ENCODE results near the gene PRR19.
"Not testable (repeated sequence)": the region's sequence is repeated elsewhere in the genome, so short reads cannot be mapped to it uniquely, and the experiment has no call there.

PRR19 gene

DNA sequence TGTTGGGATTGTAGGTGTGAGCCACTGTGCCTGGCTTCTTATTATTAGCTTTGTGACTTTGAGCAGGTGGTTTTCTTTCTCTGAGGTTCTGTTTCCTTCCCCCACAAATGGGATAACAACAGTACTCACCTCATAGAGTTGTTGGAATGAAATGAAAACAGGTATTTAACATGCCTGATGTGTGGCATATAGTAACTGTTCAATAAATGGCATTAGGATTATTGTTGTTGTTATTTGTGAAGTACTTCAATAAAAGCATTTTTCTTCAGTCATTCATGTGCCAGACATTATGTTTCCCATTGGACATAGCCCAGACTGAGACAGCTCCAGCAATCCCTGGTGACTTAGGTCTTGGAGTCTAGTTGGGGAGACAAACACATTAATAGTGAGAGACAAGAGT lies 25.0 kb downstream of the PRR19 start:
- no peak for DNase-seq (ENCODE audit: low spot score)

DNA sequence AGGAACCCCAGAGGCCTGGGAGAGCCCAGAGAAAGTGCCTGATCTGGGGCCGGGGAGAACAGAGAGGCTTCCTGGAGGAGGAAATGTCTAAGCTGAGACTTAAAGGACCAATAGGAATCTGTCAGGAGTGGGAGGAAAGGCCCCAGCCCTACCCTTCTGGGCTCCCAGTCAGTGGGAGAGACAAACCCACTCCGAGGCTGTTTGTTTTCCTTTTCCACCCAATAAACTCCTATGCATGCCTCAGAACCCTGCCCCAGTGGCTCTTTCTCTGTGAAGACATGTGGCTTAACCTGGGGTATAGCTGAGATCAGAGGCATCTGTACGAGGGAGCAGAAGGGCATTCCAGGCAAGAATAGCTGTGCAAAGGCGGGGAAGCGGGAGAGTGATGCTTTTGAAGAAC lies 25.4 kb downstream of the PRR19 start:
- no peak for DNase-seq (ENCODE audit: low spot score)

DNA sequence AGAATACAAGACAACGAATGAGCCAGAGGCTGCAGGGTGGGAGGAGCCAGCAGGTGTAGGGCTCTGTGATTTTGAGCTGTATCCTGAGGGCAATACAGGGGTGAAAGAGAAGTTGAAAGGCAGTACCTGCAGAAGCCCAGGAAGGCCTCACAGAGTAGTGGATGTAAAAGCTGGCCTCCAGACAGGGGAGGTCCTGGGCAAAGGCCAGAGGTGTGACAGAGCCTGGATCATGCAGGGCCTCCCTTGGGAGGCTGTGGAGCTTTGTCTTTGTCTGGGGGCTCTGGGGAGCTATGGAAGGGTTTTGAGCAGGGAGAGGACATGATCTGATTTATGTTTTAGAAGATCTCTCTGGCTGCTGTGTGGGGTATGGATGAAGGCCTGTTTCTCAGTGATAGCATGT lies 26.2 kb downstream of the PRR19 start:
- no peak for DNase-seq (ENCODE audit: low spot score)

DNA sequence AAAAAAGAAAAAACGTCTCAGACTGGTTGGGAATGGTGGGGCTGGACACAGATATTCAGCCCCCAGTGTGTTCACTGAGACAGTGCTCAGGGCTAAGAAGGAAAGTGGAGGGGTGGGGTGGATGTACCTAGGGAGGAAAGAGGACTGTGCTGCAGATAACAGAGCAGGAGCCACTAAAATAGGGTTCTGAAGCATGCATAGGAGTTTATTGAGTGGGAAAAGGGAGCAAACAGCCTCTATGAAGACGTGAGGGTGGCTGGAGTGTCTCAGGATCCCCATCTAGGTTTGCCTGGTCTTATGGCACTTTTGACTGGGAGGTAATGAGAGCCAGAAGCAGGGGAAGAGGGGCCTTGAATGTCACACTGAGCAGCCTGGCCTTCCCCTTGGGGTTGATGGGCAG lies 26.9 kb downstream of the PRR19 start:
- DNase-seq (ENCODE audit: low spot score) = no peak

DNA sequence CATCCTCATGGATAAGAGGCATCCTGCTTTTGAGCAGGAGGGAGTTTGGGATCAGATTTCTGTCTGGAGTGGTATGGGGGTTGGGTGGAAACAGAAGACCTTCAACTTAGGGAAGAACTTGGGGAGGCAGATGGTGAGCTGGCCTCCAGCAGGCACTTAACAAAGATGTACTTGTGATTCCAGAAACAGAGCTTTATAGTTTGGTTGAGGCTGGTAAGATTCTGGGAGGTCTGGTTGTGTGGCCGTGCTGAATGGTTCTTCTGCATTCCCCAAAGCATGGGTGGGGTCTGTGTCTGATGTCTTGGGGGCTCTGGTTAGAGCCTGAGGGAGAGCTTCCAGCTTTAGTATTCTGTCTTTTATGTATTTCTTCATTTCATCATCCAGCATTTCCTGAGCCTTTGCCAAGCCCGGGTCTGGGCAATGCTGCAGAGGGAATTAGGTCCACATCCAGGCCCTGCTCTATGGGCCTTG lies 28.3 kb downstream of the PRR19 start:
- no peak for DNase-seq (ENCODE audit: low spot score)

DNA sequence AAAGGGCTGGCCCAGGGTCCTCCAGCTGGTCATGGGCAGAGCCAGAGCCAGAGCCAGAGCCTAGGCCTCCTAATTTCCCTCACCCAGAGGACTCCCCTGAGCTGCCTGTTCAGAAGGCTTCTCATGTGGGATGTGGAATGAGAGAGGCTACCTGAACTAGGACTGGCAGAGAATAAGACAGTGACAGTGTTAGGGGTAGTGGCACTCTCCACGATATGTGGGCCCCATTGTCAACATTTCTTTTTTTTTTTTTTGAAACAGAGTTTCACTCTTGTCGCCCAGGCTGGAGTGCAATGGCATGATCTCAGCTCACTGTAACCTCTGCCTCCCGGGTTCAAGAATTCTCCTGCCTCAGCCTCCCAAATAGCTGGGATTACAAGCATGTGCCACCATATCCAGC lies 29.4 kb downstream of the PRR19 start:
- DNase-seq (ENCODE audit: low spot score) = not testable (repeated sequence)

DNA sequence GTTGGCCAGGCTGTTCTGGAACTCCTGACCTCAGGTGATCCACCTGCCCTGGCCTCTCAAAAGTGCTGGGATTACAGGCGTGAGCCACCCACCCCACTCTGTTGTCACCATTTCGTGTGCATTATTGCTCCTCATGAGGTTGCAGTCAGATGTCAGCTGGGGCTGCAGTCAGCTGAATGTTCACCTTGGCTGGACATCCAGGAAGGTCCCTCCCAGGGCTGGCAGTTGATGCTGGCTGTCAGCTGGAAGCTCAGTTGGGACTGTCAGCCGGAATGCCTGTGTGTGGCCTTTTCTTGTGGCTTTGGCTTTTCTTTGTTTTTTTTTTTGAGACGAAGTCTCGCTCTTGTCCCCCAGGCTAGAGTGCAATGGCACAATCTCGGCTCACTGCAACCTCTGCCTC lies 30.1 kb downstream of the PRR19 start:
- no peak for DNase-seq (ENCODE audit: low spot score)

DNA sequence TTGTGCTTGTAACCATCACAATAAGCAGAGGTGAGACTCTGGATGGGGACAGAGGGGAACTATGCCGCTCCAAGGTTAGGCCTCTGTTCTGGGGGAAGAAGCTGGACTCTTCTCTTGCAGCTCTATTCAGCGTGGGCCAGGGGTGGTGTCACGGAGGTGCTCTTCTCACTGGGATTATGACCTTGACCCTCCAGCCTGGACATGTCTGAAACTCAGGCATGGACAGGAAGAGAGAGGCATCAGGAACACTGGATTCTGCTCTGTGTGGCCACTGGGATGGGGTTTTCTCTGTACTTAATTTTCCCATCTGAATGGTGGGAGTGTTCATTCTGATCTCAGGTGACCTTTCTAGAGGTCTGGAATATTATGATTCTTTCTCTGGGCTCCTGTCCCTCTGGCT lies 31.1 kb downstream of the PRR19 start:
- no peak for DNase-seq (ENCODE audit: low spot score)

DNA sequence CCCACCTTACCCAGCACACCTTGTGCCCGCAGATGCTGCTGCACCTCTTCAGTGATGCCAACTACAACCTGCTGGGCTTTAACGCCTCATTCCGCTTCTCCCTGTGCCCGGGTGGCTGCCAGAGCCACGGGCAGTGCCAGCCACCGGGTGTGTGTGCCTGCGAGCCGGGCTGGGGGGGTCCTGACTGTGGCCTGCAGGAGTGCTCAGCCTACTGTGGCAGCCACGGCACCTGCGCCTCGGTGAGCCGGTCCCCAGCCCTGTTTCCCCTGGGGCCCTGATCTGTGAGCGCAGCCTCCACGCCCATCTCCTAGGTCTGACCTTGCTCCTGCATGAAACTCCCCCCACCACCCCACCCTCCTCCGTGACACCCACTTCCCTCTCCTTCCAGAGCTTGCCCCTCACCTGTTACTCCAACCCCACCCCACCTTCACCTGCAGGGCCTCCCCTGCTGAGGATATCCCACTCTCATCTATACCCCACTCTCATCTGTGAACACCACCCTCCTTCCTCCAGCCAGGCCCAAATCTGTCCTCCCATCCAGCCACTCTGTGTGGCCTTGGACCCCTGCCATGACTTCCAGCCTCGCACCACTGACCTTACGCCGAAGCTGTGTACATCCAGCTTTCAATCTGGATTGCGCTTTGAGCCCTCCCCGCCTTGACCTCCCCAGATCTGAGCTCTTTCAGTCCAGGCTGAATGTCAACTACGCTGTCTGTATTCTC lies 32.2 kb downstream of the PRR19 start:
- no peak for DNase-seq (ENCODE audit: low spot score)

DNA sequence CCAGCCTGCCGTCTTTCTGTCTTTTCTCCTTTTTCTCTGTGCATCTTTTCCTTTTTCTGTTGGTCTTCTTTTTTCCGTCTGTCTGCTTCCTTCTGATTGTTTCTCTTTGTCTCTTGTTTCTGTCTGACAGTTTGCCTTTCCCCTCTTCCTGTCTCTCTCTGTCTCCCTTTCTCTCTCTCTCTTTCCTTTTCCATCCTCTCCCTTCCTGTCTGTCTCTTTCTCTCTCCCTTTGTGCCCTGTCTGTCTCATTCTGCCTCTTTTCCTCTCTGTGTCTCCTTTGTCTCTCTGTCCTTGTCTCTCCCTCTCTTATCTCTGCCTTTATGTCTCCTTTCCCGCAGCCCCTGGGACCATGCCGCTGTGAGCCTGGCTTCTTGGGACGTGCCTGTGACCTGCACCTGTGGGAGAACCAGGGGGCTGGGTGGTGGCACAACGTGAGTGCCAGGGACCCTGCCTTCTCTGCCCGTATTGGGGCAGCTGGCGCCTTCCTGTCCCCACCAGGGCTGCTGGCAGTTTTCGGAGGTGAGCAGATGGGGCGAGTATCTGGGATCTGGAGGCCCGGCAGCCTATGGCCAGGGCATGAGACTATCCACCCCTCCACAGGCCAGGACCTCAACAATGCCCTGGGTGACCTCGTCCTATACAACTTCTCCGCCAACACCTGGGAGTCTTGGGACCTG lies 32.9 kb downstream of the PRR19 start:
- no peak for DNase-seq (ENCODE audit: low spot score)

DNA sequence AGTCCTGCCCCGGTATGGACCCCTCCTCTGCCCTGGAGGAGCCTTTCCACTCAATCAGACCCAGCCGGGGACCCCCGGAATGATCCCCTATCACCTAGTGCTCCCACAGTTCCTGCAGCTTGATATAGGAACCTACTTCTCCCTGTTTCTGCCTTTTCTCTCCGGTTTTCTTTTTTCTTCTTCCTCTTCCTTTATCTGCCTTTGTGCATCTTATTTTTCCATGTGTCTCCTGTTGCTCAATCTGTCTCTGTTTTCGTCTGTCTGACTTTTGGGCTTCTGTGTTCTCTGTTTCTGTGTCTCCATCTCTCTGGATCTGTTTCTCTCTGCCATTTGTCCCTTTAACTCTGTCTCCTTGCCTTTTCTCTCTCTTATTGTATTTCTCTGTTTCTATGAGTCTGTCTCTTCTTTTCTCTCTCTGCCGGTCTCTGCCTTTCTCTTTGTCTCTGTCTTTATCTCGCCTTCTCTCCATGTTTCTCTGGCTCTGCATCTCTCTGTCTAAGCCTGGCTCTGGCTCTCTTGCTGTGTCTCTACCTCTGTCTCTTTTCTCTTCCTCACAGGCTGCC lies 33.5 kb downstream of the PRR19 start:
- no peak for DNase-seq (ENCODE audit: low spot score)

DNA sequence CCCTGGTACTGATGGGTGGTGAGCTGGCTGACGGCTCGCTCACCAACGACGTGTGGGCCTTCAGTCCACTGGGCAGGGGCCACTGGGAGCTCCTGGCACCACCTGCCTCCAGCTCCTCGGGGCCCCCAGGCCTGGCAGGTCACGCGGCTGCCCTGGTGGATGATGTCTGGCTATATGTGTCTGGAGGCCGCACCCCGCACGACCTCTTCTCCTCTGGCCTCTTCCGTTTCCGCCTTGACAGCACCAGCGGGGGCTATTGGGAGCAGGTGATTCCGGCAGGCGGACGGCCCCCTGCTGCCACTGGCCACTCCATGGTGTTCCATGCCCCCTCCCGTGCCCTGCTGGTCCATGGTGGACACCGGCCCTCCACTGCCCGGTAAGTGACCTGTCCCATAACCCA lies 34.0 kb downstream of the PRR19 start:
- DNase-seq (ENCODE audit: low spot score) = no peak

DNA sequence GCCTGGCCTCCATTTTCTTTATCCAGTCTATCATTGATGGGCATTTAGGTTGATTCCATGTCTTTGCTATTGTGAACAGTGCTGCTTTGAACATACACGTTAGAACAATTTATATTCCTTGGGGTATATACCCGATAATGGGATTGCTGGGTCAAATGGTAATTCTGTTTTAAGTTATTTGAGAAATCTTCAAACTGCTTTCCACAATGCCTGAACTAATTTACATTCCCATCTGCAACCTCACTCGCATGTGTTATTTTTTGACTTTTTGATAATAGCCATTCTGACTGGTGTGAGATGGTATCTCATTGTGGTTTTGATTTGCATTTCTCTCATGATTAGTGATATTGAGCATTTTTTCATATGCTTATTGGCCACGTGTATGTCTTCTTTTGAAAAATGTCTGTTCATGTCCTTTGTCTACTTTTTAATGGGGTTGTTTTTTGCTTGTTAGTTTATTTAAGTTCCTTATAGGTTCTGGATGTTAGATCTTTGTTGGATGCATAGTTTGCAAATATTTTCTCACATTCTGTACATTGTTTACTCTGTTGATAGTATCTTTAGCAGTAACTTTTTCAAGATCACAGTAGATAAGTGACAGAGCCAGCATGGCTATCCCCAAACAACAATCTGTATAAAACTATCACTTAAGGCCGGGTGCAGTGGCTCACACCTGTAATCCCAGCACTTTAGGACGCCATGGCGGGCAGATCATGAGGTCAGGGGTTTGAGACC lies 37.4 kb downstream of the PRR19 start:
- DNase-seq (ENCODE audit: low spot score) = not testable (repeated sequence)

DNA sequence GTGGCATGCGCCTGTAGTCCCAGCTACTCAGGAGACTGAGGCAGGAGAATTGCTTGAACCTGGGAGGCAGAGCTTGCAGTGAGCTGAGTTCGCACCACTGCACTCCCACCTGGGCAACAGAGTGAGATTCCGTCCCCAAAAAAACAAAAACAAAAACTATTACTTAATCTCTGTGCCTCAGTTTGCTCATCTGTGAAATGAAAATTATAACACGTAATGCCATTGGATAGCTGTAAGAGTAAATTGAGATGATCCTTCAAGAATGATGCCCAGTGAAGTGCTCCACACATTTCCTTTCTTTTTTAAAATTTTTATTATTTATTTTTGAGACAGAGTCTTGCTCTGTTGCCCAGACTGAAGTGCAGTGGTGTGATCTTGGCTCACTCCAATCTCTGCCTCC lies 38.0 kb downstream of the PRR19 start:
- DNase-seq (ENCODE audit: low spot score) = not testable (repeated sequence)

DNA sequence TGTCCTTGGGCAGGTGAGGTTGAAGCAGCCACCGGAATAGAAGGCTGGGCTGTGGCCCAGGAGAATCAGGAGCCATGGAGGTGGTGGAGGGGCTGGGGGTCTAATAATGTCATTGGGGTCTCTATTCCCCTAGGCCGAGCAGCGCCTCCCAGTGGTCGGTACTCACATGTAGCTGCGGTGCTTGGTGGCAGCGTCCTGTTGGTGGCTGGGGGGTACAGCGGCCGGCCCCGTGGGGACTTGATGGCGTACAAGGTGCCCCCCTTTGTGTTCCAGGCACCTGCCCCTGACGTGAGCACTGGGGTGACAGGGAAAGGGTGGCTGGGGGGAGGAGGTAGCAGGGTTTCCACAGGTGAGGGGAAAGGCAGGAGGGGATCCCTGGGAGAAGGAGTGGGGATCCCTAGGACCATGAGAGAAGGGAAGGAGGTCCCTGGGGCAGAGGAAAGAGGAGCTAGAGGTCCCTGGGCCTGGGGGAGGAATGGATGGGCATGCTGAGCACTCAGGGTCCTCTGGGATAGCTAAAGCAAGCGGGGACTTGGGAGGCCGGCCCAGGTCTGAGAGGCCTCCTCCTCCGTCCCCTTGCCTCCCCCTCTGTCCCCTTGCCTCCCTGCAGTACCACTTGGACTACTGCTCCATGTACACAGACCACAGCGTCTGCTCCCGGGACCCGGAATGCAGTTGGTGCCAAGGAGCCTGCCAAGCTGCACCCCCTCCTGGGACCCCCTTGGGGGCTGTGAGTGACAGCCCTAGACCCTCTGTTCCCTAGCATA lies 41.6 kb downstream of the PRR19 start:
- no peak for DNase-seq (ENCODE audit: low spot score)

DNA sequence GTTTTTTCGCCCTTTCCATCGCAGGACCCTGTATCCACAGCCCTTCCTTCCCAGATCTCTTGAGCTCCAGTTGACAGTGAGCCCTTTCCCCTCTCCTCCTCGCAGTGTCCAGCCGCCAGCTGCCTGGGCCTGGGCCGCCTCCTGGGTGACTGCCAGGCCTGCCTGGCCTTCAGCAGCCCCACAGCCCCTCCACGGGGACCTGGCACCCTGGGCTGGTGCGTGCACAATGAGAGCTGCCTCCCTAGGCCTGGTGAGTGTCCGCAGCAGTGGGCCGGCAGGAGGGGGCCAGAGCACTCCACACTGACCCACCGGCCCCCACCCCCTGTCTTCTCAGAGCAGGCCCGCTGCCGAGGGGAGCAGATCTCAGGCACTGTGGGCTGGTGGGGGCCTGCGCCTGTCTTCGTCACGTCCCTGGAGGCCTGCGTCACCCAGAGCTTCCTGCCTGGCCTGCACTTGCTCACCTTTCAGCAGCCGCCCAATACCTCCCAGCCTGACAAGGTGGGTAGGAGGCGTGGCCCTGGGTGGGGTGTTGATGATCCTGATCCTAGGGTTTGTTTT lies 42.5 kb downstream of the PRR19 start:
- DNase-seq (ENCODE audit: low spot score) = no peak

DNA sequence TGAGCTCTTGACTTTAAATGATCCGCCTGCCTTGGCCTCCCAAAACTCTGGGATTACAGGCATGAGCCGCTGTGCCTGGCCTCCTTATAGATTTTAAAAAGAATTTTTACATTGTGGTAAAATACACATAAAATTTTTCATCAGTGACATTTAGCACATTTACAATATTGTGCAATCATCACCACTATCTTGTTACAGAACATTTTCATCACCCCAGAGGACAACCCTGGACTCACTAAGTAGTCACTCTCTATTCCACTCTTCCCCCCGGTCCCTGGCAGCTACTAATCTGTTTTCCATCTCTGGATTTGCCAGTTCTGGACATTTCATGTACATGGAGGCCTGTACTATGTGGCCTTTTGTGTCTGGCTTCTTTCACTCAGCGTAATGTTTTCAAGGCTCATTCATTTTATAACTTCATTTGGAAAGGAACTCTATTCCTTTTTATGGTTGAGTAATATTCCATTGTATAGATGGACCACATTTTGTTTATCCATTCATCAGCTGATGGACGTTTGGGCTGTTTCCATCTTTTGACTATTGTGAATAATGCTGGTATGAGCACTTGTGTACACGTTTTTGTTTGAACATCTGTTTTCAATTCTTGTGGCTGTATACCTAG lies 43.4 kb downstream of the PRR19 start:
- no peak for DNase-seq (ENCODE audit: low spot score)

DNA sequence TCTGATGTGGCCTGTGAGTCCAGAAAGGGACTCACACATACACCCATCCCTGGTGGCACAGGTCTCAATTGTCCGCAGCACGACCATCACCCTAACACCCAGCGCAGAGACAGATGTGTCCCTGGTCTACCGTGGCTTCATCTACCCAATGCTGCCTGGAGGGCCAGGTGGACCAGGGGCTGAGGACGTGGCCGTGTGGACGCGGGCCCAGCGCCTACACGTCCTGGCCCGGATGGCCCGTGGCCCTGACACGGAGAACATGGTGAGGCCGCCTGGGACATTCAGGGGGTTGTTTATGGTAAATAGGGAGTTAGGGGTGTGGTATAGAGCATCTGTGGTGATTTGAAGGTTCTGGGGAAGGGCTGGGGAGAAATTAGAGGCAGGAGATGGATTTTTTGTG lies 46.3 kb downstream of the PRR19 start:
- DNase-seq (ENCODE audit: low spot score) = no peak

DNA sequence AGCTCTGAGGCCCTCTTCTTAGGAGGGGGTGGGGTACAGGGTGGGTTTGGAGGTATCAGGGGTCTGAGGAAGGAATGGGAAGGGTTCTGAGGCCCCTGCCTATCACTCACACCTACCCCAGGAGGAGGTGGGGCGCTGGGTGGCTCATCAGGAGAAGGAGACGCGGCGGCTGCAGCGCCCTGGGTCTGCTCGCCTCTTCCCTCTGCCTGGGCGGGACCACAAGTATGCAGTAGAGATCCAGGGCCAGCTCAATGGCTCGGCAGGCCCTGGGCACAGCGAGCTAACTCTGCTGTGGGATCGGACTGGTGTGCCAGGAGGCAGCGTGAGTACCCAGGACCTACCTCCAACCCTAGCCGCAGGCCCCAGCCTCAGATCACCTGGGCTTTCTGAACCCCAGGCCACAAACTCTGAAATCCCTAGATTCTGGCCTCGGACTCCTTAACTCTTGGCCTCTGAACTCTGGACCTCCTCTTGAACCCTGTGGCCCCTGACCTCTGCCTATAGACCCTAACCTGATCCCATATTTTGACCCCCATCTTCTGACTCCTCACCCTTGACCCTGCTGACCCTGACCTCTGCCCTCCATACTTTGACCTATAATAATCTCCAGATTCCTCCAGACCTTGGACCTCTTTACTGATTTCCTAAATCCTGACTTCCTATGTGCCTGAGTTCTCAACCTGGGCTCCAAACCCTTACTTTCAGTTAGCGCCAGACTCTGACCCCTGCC lies 47.6 kb downstream of the PRR19 start:
- DNase-seq (ENCODE audit: low spot score) = no peak

DNA sequence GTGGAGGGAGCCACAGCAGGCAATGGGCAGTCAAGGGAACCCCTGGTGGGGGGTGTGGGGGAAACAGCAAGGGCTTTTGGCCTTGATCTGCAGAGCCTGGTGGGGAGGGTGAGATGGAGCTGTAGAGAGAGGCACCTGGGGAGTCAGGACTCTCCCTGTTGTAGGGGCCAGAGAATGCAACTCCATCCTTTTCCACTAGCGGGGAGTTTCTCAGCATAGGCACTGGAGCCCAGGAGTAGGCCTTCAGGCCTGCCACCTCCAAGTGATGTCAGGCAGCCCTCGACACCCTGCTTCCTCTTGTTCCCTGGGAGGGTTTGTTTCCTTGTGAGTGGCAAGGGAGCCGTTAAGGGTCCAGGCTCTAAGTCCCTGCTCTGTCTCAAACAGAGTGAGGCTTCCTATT lies 48.5 kb downstream of the PRR19 start:
- no peak for DNase-seq (ENCODE audit: low spot score)

Measured in AG08396 (cell line).